Prostate gland (tissue), 2 donors: ENCODE results near the gene NAT14.

Experiments used
- POLR2AphosphoS5 ChIP-seq: sonication (generic); formaldehyde crosslinking; IDR thresholded peaks from one replicate; pipeline ENCODE4 v1.6.1; 2017; ENCODE audit warnings: antibody characterized with exemption
- TF ChIP-seq, protein P1 (sequence below), 4 experiments: fragments of 200-600 bp in 2 of 4; fragments of 450-650 bp in 2 of 4; sonication (generic) in 2 of 4; IDR thresholded peaks; 1 replicate in 3 of 4; 2 replicates in 1 of 4; pipeline ENCODE4 v1.5.1; 2016 to 2019; ENCODE audit warnings: antibody characterized with exemption in 4 of 4, mild to moderate bottlenecking in 2 of 4, moderate library complexity in 2 of 4

DNA sequence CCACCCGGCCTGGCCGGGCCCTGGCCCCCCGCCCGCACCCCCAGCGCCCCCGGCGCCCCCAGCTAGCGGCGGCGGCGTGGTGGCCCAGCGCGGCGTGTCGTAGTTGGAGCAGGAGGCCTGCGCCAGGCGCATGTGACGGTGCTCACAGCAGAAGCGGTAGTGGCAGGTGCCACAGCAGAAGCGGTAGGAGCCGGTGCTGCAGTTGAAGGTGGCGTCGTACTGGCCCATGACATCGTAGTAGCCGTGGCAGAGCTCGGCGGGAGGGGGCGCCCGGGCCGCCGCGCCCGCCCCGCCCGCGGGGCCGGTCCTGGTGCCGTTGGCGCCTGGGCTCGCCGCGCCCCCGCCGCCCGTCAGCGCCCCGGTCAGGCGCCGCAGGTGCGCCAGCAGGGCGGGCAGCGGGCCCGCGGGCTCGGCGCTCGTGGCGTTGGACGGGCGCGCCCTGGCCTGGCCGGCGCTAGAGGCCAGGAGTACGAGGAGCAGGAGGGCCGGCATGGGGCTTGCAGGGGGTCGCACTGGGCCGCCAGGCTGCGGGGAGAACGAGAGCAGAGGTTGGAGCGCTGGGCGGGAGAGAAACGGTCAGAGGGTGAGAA is 42.5 kb upstream of the NAT14 start:
- TF ChIP-seq, protein P1, sequence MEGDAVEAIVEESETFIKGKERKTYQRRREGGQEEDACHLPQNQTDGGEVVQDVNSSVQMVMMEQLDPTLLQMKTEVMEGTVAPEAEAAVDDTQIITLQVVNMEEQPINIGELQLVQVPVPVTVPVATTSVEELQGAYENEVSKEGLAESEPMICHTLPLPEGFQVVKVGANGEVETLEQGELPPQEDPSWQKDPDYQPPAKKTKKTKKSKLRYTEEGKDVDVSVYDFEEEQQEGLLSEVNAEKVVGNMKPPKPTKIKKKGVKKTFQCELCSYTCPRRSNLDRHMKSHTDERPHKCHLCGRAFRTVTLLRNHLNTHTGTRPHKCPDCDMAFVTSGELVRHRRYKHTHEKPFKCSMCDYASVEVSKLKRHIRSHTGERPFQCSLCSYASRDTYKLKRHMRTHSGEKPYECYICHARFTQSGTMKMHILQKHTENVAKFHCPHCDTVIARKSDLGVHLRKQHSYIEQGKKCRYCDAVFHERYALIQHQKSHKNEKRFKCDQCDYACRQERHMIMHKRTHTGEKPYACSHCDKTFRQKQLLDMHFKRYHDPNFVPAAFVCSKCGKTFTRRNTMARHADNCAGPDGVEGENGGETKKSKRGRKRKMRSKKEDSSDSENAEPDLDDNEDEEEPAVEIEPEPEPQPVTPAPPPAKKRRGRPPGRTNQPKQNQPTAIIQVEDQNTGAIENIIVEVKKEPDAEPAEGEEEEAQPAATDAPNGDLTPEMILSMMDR (IDR thresholded peaks at IDR 0.05), result no peak
- no peak for TF ChIP-seq POLR2AphosphoS5
